ENCODE data around the gene YY1AP1.
"Not testable (repeated sequence)": the region's sequence is repeated elsewhere in the genome, so short reads cannot be mapped to it uniquely, and the experiment has no call there.

- TF ChIP-seq CTCF (IDR thresholded peaks at IDR 0.05; ENCODE audit: extremely low read depth in 1 of 2, insufficient read depth in 1 of 2, low read depth in 1 of 2, low read length in 2 of 2); POLR2AphosphoS5 (IDR thresholded peaks at IDR 0.05; ENCODE audit: insufficient read depth, low read depth, low read length); EZH2 (IDR thresholded peaks at IDR 0.05; ENCODE audit: borderline replicate concordance, low read depth, low read length, severe bottlenecking); POLR2A (IDR thresholded peaks at IDR 0.05; ENCODE audit: low read depth, low read length); MAX (IDR thresholded peaks at IDR 0.05; ENCODE audit: insufficient read depth, insufficient read length): not testable (repeated sequence)
These were observed 27.3 kb downstream of the YY1AP1 start for GRCh38 chr1:155661239-155661638.

All from endothelial cell of umbilical vein (primary cell).